HepG2 (cell line): Measurements from ENCODE around the gene TMCC1. TPM values are rescaled to one million over a fixed set of nuclear protein-coding genes. Genes with fewer than 3 reads are reported as not detected.

Source experiments
- ATAC-seq: fragments of 200-7000 bp; cut with Tn5 transposase; 3 replicates; pipeline ENCODE4 v1.9.1; 2020; ENCODE audit warnings: mild to moderate bottlenecking, moderate library complexity
- BruUV-seq: library from RNA; stranded (reverse); fragments of 400-500 nt; replicated peaks from 2 replicates; lab custom pipeline; 2021; lab: Mats Ljungman, UMichigan
- CTCF ChIA-PET: fragments of 300-600 bp; formaldehyde crosslinking; extraction: SDS; loops from one replicate; lab custom pipeline; 2021; ENCODE audit warnings: low total read pairs, inconsistent platforms, low intra/inter-chr PET ratio; lab: Yijun Ruan, JAX
- POLR2A ChIA-PET: fragments of 350-600 bp; sonication (Branson Sonifier 250); formaldehyde crosslinking; loops from one replicate; lab custom pipeline; 2020; ENCODE audit warnings: antibody characterized with exemption, inconsistent platforms; lab: Yijun Ruan, JAX
- DNase-seq: peaks from one replicate; pipeline ENCODE4 v3.0.0-alpha.2; 2015; ENCODE audit warnings: low spot score
- FAIRE-seq: peaks from 3 replicates; lab custom pipeline; 2011; peaks lifted over from hg19 to GRCh38; lab: Jason Lieb, UNC
- H2AFZ ChIP-seq: one replicate; pipeline ENCODE4 v1.6.1; 2011; ENCODE audit warnings: low read length, inconsistent platforms
- H3K27ac ChIP-seq: fragments of 300-600 bp; 3 replicates; pipeline ENCODE4 v1.8.0; 2011; ENCODE audit warnings: mixed run types, mild to moderate bottlenecking, mixed read lengths, low read length, inconsistent platforms; ENCODE audit not compliant: insufficient read depth; ENCODE audit errors: extremely low read length
- H3K27me3 ChIP-seq, 2 experiments: fragments of 200-600 bp in 1 of 2; 2 replicates in 1 of 2; 3 replicates in 1 of 2; pipeline versions ENCODE4 v1.6.0 to v1.8.0; 2011; ENCODE audit warnings: low read length in 2 of 2, mild to moderate bottlenecking in 2 of 2, moderate library complexity in 2 of 2, inconsistent platforms in 1 of 2; ENCODE audit not compliant: insufficient read depth in 2 of 2, control insufficient read depth in 1 of 2
- H3K36me3 ChIP-seq, 2 experiments: fragments of 200-600 bp in 1 of 2; replicated peaks in 1 of 2; 2 replicates in 1 of 2; 3 replicates in 1 of 2; pipeline versions ENCODE4 v1.5.1 to v1.8.0; 2011; ENCODE audit warnings: low read length in 2 of 2, inconsistent platforms in 1 of 2; ENCODE audit not compliant: insufficient read depth in 2 of 2, control insufficient read depth in 1 of 2
- H3K4me1 ChIP-seq: 2 replicates; pipeline ENCODE4 v1.5.1; 2012; ENCODE audit warnings: low read length, inconsistent platforms; ENCODE audit not compliant: insufficient read depth
- H3K4me2 ChIP-seq: 2 replicates; pipeline ENCODE4 v1.6.0; 2011; ENCODE audit warnings: low read depth, low read length, inconsistent platforms
- H3K4me3 ChIP-seq, 3 experiments: fragments of 200-600 bp in 1 of 3; sonication (generic), shearing (Covaris generic) in 1 of 3; replicated peaks in 1 of 3; 2 replicates each; pipeline ENCODE4 v1.5.1; 2011 to 2016; ENCODE audit warnings: low read length in 3 of 3, inconsistent platforms in 2 of 3, low read depth in 2 of 3, mild to moderate bottlenecking in 2 of 3, control low read depth in 1 of 3, mixed read lengths in 1 of 3; ENCODE audit not compliant: insufficient read depth in 1 of 3
- H3K79me2 ChIP-seq: one replicate; pipeline ENCODE4 v1.6.1; 2011; ENCODE audit warnings: low read length, inconsistent platforms; ENCODE audit not compliant: insufficient read depth
- H3K9ac ChIP-seq: 2 replicates; pipeline ENCODE4 v1.6.0; 2011; ENCODE audit warnings: mild to moderate bottlenecking, low read depth, low read length, inconsistent platforms; ENCODE audit not compliant: insufficient read depth
- H3K9me3 ChIP-seq: 2 replicates; pipeline ENCODE4 v1.5.1; 2012; ENCODE audit warnings: mild to moderate bottlenecking, low read length
- H4K20me1 ChIP-seq: 2 replicates; pipeline ENCODE4 v1.6.0; 2011; ENCODE audit warnings: inconsistent platforms, mild to moderate bottlenecking, low read length, moderate library complexity; ENCODE audit not compliant: insufficient read depth
- HDAC2 ChIP-seq: sonication (generic); formaldehyde crosslinking; IDR thresholded peaks from 2 replicates; pipeline ENCODE4 v1.4.0; 2020; ENCODE audit warnings: missing genetic modification reagents
- HES4 ChIP-seq: sonication (generic); formaldehyde crosslinking; IDR thresholded peaks from 2 replicates; pipeline ENCODE4 v1.9.0; 2021; ENCODE audit warnings: mild to moderate bottlenecking, missing genetic modification reagents, borderline replicate concordance
- HNF4A ChIP-seq: sonication (generic); formaldehyde crosslinking; IDR thresholded peaks from 2 replicates; pipeline ENCODE4 v1.4.0; 2020; ENCODE audit warnings: missing genetic modification reagents
- MTA3 ChIP-seq: sonication (generic); formaldehyde crosslinking; IDR thresholded peaks from 2 replicates; pipeline ENCODE4 v1.4.0; 2020; ENCODE audit warnings: missing genetic modification reagents
- NKX3-1 ChIP-seq: sonication (generic); formaldehyde crosslinking; IDR thresholded peaks from 2 replicates; pipeline ENCODE4 v1.5.0; 2020; ENCODE audit warnings: missing genetic modification reagents
- RXRB ChIP-seq: IDR thresholded peaks from 2 replicates; pipeline ENCODE4 v1.6.1; 2016; ENCODE audit warnings: borderline replicate concordance, missing genetic modification reagents, missing compliant biosample characterization
- SALL1 ChIP-seq: sonication (generic); formaldehyde crosslinking; IDR thresholded peaks from 2 replicates; pipeline ENCODE4 v1.8.0; 2022; ENCODE audit warnings: mild to moderate bottlenecking, missing genetic modification reagents
- SCMH1 ChIP-seq: sonication (generic); formaldehyde crosslinking; IDR thresholded peaks from 2 replicates; pipeline ENCODE4 v1.9.0; 2021; ENCODE audit warnings: missing genetic modification reagents, mild to moderate bottlenecking, borderline replicate concordance
- SOX6 ChIP-seq, 2 experiments: fragments of 450-650 bp in 1 of 2; sonication (generic) in 1 of 2; formaldehyde crosslinking in 1 of 2; IDR thresholded peaks; 2 replicates each; pipeline versions ENCODE4 v1.4.0 to v1.6.1; 2017 to 2020; ENCODE audit warnings: antibody characterized with exemption in 1 of 2, mild to moderate bottlenecking in 1 of 2, missing genetic modification reagents in 1 of 2
- ZNF260 ChIP-seq: sonication (generic); formaldehyde crosslinking; IDR thresholded peaks from 2 replicates; pipeline ENCODE4 v1.4.0; 2020; ENCODE audit warnings: missing genetic modification reagents, low read depth, mild to moderate bottlenecking, borderline replicate concordance
- ZNF530 ChIP-seq: sonication (generic); formaldehyde crosslinking; IDR thresholded peaks from 2 replicates; pipeline ENCODE4 v1.5.0; 2020; ENCODE audit warnings: low read depth, mild to moderate bottlenecking, missing genetic modification reagents
- ZNF552 ChIP-seq: sonication (generic); formaldehyde crosslinking; IDR thresholded peaks from 2 replicates; pipeline ENCODE4 v1.9.0; 2022; ENCODE audit warnings: missing genetic modification reagents, mild to moderate bottlenecking, borderline replicate concordance
- ZNF670 ChIP-seq: sonication (generic); formaldehyde crosslinking; IDR thresholded peaks from 2 replicates; pipeline ENCODE4 v1.8.0; 2022; ENCODE audit warnings: mild to moderate bottlenecking, missing genetic modification reagents, borderline replicate concordance
- ZNF775 ChIP-seq: sonication (generic); formaldehyde crosslinking; IDR thresholded peaks from 2 replicates; pipeline ENCODE4 v1.4.0; 2020; ENCODE audit warnings: missing genetic modification reagents, mild to moderate bottlenecking, moderate library complexity, borderline replicate concordance
- WGBS: methylation state at CpG from one replicate; pipeline ENCODE4 v1.1.6; 2017; ENCODE audit warnings: low lambda C conversion rate; 5-methylcytosine and 5-hydroxymethylcytosine counted together
- in situ Hi-C: cut with HindIII; loops from 2 replicates; pipeline ENCODE4 v1.10.0; 2017; ENCODE audit warnings: low pct_unique_long_range_greater_than_20kb; ENCODE audit not compliant: extremely low pct_ligation_motif_present
- intact Hi-C: fragments of 100-400 bp; cut with micrococcal nuclease; formaldehyde crosslinking; loops from one replicate; pipeline ENCODE4 v1.10.0; 2022; ENCODE audit not compliant: unreplicated experiment
- polyA plus RNA-seq, 8 experiments: library from polyadenylated mRNA; depleted of rRNA in 3 of 8; stranded (reverse) in 7 of 8; unstranded in 1 of 8; fragments of >200 nt; fragmentation: Illumina TruSeq in 4 of 8; extraction: Trizol in 4 of 8; gene quantifications; 2 replicates each; pipeline versions ENCODE4 v1.2.1 to v1.2.3, GENCODE V29; 2011 to 2016; ENCODE audit warnings: low read depth in 4 of 8, missing spikeins in 1 of 8, mixed read lengths in 1 of 8; ENCODE audit not compliant: insufficient read depth in 1 of 8
- total RNA-seq, 5 experiments: library from RNA; depleted of rRNA; stranded (reverse); fragments of >200 nt; fragmentation: Illumina TruSeq; extraction: Trizol; gene quantifications; 2 replicates each; pipeline ENCODE4 v1.2.3, GENCODE V29; 2016; ENCODE audit warnings: low read depth in 1 of 5
- TF ChIP-seq, protein P1 (sequence below): sonication (generic); formaldehyde crosslinking; conservative IDR thresholded peaks from 2 replicates; pipeline ENCODE4 v1.4.0; 2020; ENCODE audit warnings: missing genetic modification reagents
- TF ChIP-seq, protein P2 (sequence below): sonication (generic); formaldehyde crosslinking; IDR thresholded peaks from 2 replicates; pipeline ENCODE4 v1.4.0; 2020; ENCODE audit warnings: low read depth, mild to moderate bottlenecking, missing genetic modification reagents

The TMCC1 gene
- total and polyA plus RNA-seq, 2 of the 13 experiments (the other 11 are each of a cell fraction or from before 2014, with no cell fraction given), result 12.1 to 264 TPM

DNA sequence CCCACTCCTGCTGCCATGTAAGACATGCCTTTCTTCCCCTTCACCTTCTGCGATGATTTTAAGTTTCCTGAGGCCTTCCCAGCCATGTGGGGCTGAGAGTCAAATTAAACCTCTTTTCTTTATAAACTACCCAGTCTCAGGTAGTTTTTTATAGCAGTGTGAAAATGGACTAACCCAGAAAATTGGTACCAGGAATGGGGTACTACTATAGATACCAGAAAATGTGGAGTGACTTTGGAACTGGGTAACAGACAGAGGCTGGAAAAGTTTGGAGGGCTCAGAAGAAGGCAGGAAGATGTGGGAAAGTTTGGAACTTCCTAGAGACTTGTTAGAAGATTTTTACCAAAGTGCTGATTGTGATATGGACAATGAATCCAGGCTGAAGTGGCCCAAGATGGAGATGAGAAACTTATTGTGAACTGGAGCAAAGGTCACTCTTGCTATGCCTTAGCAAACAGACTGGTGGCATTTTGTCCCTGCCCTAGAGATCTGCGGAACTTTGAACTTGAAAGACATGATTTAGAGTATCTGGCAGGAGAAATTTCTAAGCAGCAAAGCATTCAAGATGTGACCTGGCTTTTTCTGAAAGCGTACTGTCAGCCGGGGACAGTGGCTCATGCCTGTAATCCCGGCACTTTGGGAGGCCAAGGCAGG, 52.7 kb downstream of the TMCC1 start:
- FAIRE-seq (peak; percentile 39), DNase-seq (no peak), ATAC-seq (no peak)
- Histone ChIP-seq H3K9ac (no peak overlapping the region), H2AFZ (no peak overlapping the region), H3K9me3 (no peaks in the 10 kb centered on the region), H3K4me2 (no peak overlapping the region), H3K79me2 (no peaks in the 10 kb centered on the region), H4K20me1 (no peaks in the 10 kb centered on the region), H3K4me1 (peaks cover 18% of the 10 kb centered on the region), H3K4me3 (no peak overlapping the region), H3K27me3 (no peaks in the 10 kb centered on the region), H3K36me3 (no peaks in the 10 kb centered on the region), H3K27ac (no peak overlapping the region)
- ChIA-PET POLR2A (no interaction called here), CTCF (no interaction called here)
- BruUV-seq, result no TSS peak
- intact Hi-C loops, result loop anchor here (5.0 kb wide), 1 partner anchor 91 kb away; no protein-coding TSS in a partner anchor
- in situ Hi-C loops, result no loop called here
- WGBS, result 68% methylated on average over 5 of the region's 5 CpGs
- TF ChIP-seq RXRB (CRISPR knock-in tag), result peak; percentile 32; the same call in 1 of the 2 replicates
- no peak for TF ChIP-seq SOX6 (IDR thresholded peaks at IDR 0.05)
- TF ChIP-seq SOX6 (CRISPR knock-in tag; IDR thresholded peaks at IDR 0.05), result 0 out of 2 replicates have a peak, but pooled peaks have one; percentile 9
- no peak for TF ChIP-seq SALL1 (CRISPR knock-in tag)
- peak; percentile 55; the same call in 1 of the 2 replicates for TF ChIP-seq HNF4A (CRISPR knock-in tag)

DNA sequence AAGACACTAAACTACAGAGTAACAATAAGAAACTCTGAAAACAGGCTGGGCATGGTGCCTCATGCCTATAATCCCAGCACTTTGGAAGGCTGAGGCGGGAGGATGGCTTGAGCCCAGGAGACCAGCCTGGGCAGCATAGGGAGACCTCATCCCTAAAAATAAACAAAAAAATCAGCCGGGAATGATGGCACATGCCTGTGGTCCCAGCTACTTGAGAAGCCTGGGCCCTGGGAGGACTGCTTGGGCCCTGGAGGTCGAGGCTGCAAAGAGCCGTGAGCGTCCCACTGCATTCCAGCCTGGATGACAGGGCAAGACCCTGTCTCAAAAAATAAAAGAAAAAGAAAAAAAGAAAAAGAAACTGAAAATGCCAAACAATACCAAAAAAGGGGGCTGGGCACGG, 55.4 kb downstream of the TMCC1 start:
- intact Hi-C loops, result no loop called here
- Histone ChIP-seq H3K27ac (no peak overlapping the region), H3K9ac (no peak overlapping the region), H3K79me2 (no peaks in the 10 kb centered on the region), H4K20me1 (no peaks in the 10 kb centered on the region), H2AFZ (no peak overlapping the region), H3K36me3 (no peaks in the 10 kb centered on the region), H3K4me2 (no peak overlapping the region), H3K4me3 (no peak overlapping the region), H3K4me1 (peaks cover 18% of the 10 kb centered on the region), H3K27me3 (no peaks in the 10 kb centered on the region), H3K9me3 (no peaks in the 10 kb centered on the region)
- in situ Hi-C loops, result loop anchor here (5.0 to 10.0 kb wide), 2 partner anchors 97 to 346 kb away; no protein-coding TSS in a partner anchor
- no TSS peak for BruUV-seq
- no peak for ATAC-seq
- CTCF ChIA-PET, result no interaction called here
- no peak for DNase-seq
- 96% methylated on average over 6 of the region's 6 CpGs for WGBS
- no peak for FAIRE-seq
- POLR2A ChIA-PET, result no interaction called here
- TF ChIP-seq SCMH1 (CRISPR knock-in tag) (no peak), ZNF552 (CRISPR knock-in tag) (no peak), ZNF260 (no peak), NKX3-1 (CRISPR knock-in tag) (no peak), ZNF775 (no peak), ZNF670 (CRISPR knock-in tag) (no peak), ZNF530 (no peak), HES4 (CRISPR knock-in tag) (no peak), MTA3 (CRISPR knock-in tag) (no peak), HDAC2 (no peak)
- TF ChIP-seq, protein P1, sequence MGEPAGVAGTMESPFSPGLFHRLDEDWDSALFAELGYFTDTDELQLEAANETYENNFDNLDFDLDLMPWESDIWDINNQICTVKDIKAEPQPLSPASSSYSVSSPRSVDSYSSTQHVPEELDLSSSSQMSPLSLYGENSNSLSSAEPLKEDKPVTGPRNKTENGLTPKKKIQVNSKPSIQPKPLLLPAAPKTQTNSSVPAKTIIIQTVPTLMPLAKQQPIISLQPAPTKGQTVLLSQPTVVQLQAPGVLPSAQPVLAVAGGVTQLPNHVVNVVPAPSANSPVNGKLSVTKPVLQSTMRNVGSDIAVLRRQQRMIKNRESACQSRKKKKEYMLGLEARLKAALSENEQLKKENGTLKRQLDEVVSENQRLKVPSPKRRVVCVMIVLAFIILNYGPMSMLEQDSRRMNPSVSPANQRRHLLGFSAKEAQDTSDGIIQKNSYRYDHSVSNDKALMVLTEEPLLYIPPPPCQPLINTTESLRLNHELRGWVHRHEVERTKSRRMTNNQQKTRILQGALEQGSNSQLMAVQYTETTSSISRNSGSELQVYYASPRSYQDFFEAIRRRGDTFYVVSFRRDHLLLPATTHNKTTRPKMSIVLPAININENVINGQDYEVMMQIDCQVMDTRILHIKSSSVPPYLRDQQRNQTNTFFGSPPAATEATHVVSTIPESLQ (CRISPR knock-in tag), result no peak
- TF ChIP-seq, protein P2, sequence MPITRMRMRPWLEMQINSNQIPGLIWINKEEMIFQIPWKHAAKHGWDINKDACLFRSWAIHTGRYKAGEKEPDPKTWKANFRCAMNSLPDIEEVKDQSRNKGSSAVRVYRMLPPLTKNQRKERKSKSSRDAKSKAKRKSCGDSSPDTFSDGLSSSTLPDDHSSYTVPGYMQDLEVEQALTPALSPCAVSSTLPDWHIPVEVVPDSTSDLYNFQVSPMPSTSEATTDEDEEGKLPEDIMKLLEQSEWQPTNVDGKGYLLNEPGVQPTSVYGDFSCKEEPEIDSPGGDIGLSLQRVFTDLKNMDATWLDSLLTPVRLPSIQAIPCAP (CRISPR knock-in tag), result no peak
